Fibroblast of lung (primary cell): ENCODE results near the gene NR2F6. TPM values are rescaled to one million over a fixed set of nuclear protein-coding genes. Genes with fewer than 3 reads are reported as not detected.
A peak's percentile ranks its signal among the peaks of the same experiment; 100 is the strongest.

Source experiments
- DNase-seq, 2 donors: peaks; one replicate each; pipeline versions ENCODE4 v3.0.0 to v3.0.0-alpha.2; 2010; ENCODE audit warnings: low read depth in 2 of 2
- H2AFZ ChIP-seq: 2 replicates; pipeline ENCODE4 v1.5.1; 2012; ENCODE audit warnings: low read length, control low read depth, inconsistent platforms
- H3K27ac ChIP-seq: 2 replicates; pipeline ENCODE4 v1.5.1; 2011; ENCODE audit warnings: low read length, control low read depth; ENCODE audit not compliant: insufficient read depth
- H3K27me3 ChIP-seq: 2 replicates; pipeline ENCODE4 v1.5.1; 2011; ENCODE audit warnings: mild to moderate bottlenecking, low read length; ENCODE audit not compliant: control insufficient read depth, insufficient read depth
- H3K36me3 ChIP-seq: 2 replicates; pipeline ENCODE4 v1.5.1; 2011; ENCODE audit warnings: low read length; ENCODE audit not compliant: control insufficient read depth, insufficient read depth
- H3K4me1 ChIP-seq: 2 replicates; pipeline ENCODE4 v1.5.1; 2011; ENCODE audit warnings: low read length; ENCODE audit not compliant: control insufficient read depth, insufficient read depth; ENCODE audit errors: extremely low read depth
- H3K4me2 ChIP-seq: 2 replicates; pipeline ENCODE4 v1.5.1; 2011; ENCODE audit warnings: low read length, control low read depth; ENCODE audit not compliant: insufficient read depth; ENCODE audit errors: extremely low read depth
- H3K4me3 ChIP-seq, 4 experiments: fragments of 200-600 bp in 1 of 4; sonication (generic) in 1 of 4; replicated peaks in 1 of 4; 2 replicates each; pipeline ENCODE4 v1.5.1; 2011 to 2016; ENCODE audit warnings: low read length in 4 of 4, low read depth in 3 of 4, mild to moderate bottlenecking in 3 of 4, control low read depth in 2 of 4, inconsistent platforms in 1 of 4, mixed read lengths in 1 of 4; ENCODE audit not compliant: insufficient read depth in 1 of 4; ENCODE audit errors: control extremely low read depth in 1 of 4
- H3K79me2 ChIP-seq: 2 replicates; pipeline ENCODE4 v1.5.1; 2012; ENCODE audit warnings: mild to moderate bottlenecking, low read length, inconsistent platforms; ENCODE audit not compliant: control insufficient read depth, insufficient read depth
- H3K9ac ChIP-seq: 2 replicates; pipeline ENCODE4 v1.5.1; 2011; ENCODE audit warnings: mild to moderate bottlenecking, low read length, control low read depth; ENCODE audit not compliant: insufficient read depth
- H3K9me3 ChIP-seq: 2 replicates; pipeline ENCODE4 v1.5.1; 2012; ENCODE audit warnings: low read depth, low read length; ENCODE audit not compliant: control insufficient read depth, insufficient read depth
- H4K20me1 ChIP-seq: 2 replicates; pipeline ENCODE4 v1.5.1; 2011; ENCODE audit warnings: low read length; ENCODE audit not compliant: control insufficient read depth, insufficient read depth; ENCODE audit errors: extremely low read depth
- EZH2 ChIP-seq: IDR thresholded peaks from 2 replicates; pipeline ENCODE4 v1.5.1; 2012; ENCODE audit warnings: low read length, control low read depth, mild to moderate bottlenecking; ENCODE audit errors: missing control alignments
- polyA plus RNA-seq, 2 donors: library from polyadenylated mRNA; depleted of rRNA in 1 of 2; stranded (reverse) in 1 of 2; unstranded in 1 of 2; fragments of >200 nt; gene quantifications; 2 replicates each; pipeline ENCODE4 v1.2.1, GENCODE V29; 2011 to 2012; ENCODE audit warnings: missing spikeins in 1 of 2
- total RNA-seq: library from RNA; depleted of rRNA; stranded (reverse); fragments of >200 nt; gene quantifications from 2 replicates; pipeline ENCODE4 v1.2.1, GENCODE V29; 2014
- TF ChIP-seq, protein P1 (sequence below), 2 donors: IDR thresholded peaks in 1 of 2; conservative IDR thresholded peaks in 1 of 2; 1 replicate in 1 of 2; 2 replicates in 1 of 2; pipeline ENCODE4 v1.5.1; 2011 to 2012; ENCODE audit warnings: low read length in 2 of 2, control low read depth in 1 of 2, inconsistent platforms in 1 of 2, low read depth in 1 of 2, mild to moderate bottlenecking in 1 of 2

NR2F6 gene
- total and polyA plus RNA-seq, 2 donors (not counting 1 experiment from before 2014, with no cell fraction given) = 9.6 to 42.4 TPM

DNA sequence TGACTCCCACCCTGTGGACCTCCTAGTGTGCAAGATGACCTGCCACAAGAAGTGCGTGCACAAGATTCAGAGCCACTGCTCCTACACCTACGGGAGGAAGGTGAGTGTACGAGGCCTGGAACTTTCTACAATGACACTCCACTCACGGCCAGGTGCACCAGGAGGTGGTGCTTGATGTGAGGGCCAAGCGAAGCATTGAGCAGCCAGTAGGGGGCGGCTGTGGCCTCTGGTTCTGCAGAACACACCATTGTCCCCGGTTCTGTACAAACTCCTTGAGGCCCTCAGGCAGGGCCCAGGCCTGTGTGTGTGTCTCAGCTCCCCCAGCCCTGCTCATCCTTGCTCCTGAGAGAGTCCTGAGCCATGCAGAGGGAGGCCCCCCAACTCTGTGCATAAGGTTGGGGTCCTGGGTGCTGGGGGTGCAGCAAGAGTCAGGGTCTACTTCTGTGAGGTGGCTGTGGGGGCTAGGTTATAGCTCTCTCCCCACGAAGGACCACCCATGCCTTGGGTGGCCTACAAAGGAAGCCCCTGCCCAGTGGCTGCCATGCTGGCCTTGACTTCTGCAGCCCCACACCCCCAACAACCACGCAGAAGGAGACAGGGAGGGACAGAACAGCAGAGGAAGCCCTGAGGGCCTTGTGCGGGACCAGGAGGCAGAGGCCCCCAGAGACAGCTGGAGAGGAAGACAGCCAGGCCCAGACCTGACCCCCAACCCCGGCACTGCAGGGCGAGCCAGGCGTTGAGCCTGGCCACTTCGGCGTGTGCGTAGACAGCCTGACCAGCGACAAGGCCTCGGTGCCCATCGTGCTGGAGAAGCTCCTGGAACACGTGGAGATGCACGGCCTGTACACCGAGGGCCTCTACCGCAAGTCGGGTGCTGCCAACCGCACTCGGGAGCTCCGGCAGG lies 40.2 kb downstream of the NR2F6 start:
- Histone ChIP-seq H3K4me3 (no peak overlapping the region), H3K79me2 (no peaks in the 10 kb centered on the region), H2AFZ (no peak overlapping the region), H3K36me3 (peaks cover 50% of the 10 kb centered on the region), H3K9ac (no peak overlapping the region), H3K4me2 (no peak overlapping the region), H3K27me3 (no peaks in the 10 kb centered on the region), H3K4me1 (no peaks in the 10 kb centered on the region), H3K9me3 (no peaks in the 10 kb centered on the region), H4K20me1 (no peaks in the 10 kb centered on the region), H3K27ac (no peak overlapping the region)
- DNase-seq = peak; percentile 31 to 64
- TF ChIP-seq, protein P1, sequence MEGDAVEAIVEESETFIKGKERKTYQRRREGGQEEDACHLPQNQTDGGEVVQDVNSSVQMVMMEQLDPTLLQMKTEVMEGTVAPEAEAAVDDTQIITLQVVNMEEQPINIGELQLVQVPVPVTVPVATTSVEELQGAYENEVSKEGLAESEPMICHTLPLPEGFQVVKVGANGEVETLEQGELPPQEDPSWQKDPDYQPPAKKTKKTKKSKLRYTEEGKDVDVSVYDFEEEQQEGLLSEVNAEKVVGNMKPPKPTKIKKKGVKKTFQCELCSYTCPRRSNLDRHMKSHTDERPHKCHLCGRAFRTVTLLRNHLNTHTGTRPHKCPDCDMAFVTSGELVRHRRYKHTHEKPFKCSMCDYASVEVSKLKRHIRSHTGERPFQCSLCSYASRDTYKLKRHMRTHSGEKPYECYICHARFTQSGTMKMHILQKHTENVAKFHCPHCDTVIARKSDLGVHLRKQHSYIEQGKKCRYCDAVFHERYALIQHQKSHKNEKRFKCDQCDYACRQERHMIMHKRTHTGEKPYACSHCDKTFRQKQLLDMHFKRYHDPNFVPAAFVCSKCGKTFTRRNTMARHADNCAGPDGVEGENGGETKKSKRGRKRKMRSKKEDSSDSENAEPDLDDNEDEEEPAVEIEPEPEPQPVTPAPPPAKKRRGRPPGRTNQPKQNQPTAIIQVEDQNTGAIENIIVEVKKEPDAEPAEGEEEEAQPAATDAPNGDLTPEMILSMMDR (conservative IDR thresholded peaks at IDR 0.05 in 1 of 2, IDR thresholded peaks at IDR 0.05 in 1 of 2; ENCODE audit: low read depth in 1 of 2, low read length in 2 of 2) = peak; percentile 60 to 74
- no peak for TF ChIP-seq EZH2

GRCh38 chr19:17202713-17203112 lies 43.0 kb downstream of the NR2F6 start:
- Histone ChIP-seq H3K27ac (no peak overlapping the region), H3K27me3 (no peaks in the 10 kb centered on the region), H3K79me2 (no peaks in the 10 kb centered on the region), H4K20me1 (no peaks in the 10 kb centered on the region), H2AFZ (no peak overlapping the region), H3K36me3 (peaks cover 38% of the 10 kb centered on the region), H3K4me1 (no peaks in the 10 kb centered on the region), H3K4me3 (no peak overlapping the region), H3K9ac (no peak overlapping the region), H3K9me3 (no peaks in the 10 kb centered on the region), H3K4me2 (no peak overlapping the region)
- TF ChIP-seq EZH2 = no peak
- TF ChIP-seq, protein P1 (conservative IDR thresholded peaks at IDR 0.05 in 1 of 2, IDR thresholded peaks at IDR 0.05 in 1 of 2; ENCODE audit: low read depth in 1 of 2, low read length in 2 of 2) = no peak
- DNase-seq = no peak

GRCh38 chr19:17202249-17202648 lies 43.5 kb downstream of the NR2F6 start:
- no peak for DNase-seq
- Histone ChIP-seq H3K27me3 (no peaks in the 10 kb centered on the region), H3K4me1 (no peaks in the 10 kb centered on the region), H3K4me3 (no peak overlapping the region), H3K9me3 (no peaks in the 10 kb centered on the region), H3K27ac (no peak overlapping the region), H2AFZ (no peak overlapping the region), H3K79me2 (no peaks in the 10 kb centered on the region), H3K4me2 (no peak overlapping the region), H4K20me1 (no peaks in the 10 kb centered on the region), H3K36me3 (peaks cover 41% of the 10 kb centered on the region), H3K9ac (no peak overlapping the region)
- TF ChIP-seq EZH2 = no peak
- TF ChIP-seq, protein P1 (conservative IDR thresholded peaks at IDR 0.05 in 1 of 2, IDR thresholded peaks at IDR 0.05 in 1 of 2; ENCODE audit: low read depth in 1 of 2, low read length in 2 of 2) = no peak
